HL-60 (cell line): ENCODE measurements around the gene FBXL7.

Experiments used
- DNase-seq, 2 experiments: peaks; one replicate each; pipeline ENCODE4 v3.0.0-alpha.2; 2010 to 2020; ENCODE audit warnings: low read depth in 1 of 2, low spot score in 1 of 2
- H3K27ac ChIP-seq: fragments of 250-450 bp; sonication (Bioruptor Pico); replicated peaks from 2 replicates; pipeline ENCODE4 v1.5.1; 2020; ENCODE audit warnings: mild to moderate bottlenecking, moderate library complexity
- H3K27me3 ChIP-seq: fragments of 250-450 bp; sonication (Bioruptor Pico); 2 replicates; pipeline ENCODE4 v1.5.1; 2021; ENCODE audit warnings: mild to moderate bottlenecking, moderate library complexity; ENCODE audit not compliant: insufficient read depth, poor library complexity, severe bottlenecking
- H3K4me3 ChIP-seq: replicated peaks from 2 replicates; pipeline ENCODE4 v1.5.1; 2011; ENCODE audit warnings: mild to moderate bottlenecking, control low read depth, low read length; ENCODE audit not compliant: insufficient read depth
- GABPA ChIP-seq: IDR thresholded peaks from 2 replicates; pipeline ENCODE4 v1.6.1; 2012; ENCODE audit warnings: low read depth
- POLR2AphosphoS5 ChIP-seq: IDR thresholded peaks from 2 replicates; pipeline ENCODE4 v1.6.1; 2012; ENCODE audit warnings: low read depth
- SPI1 ChIP-seq: IDR thresholded peaks from 2 replicates; pipeline ENCODE4 v1.6.1; 2012; ENCODE audit warnings: low read depth, mild to moderate bottlenecking, borderline replicate concordance
- TF ChIP-seq, protein P1 (sequence below): IDR thresholded peaks from 2 replicates; pipeline ENCODE4 v1.6.1; 2012; ENCODE audit warnings: low read depth; ENCODE audit not compliant: insufficient replicate concordance
- TF ChIP-seq, protein P2 (sequence below): IDR thresholded peaks from one replicate; pipeline ENCODE4 v1.5.1; 2011; ENCODE audit warnings: low read length, control low read depth, inconsistent platforms; ENCODE audit not compliant: insufficient read depth

FBXL7 gene

GRCh38 chr5:15791274-15791673 is 291.3 kb downstream of the FBXL7 start:
- DNase-seq: no peak
- TF ChIP-seq POLR2AphosphoS5: no peak
- TF ChIP-seq, protein P1, sequence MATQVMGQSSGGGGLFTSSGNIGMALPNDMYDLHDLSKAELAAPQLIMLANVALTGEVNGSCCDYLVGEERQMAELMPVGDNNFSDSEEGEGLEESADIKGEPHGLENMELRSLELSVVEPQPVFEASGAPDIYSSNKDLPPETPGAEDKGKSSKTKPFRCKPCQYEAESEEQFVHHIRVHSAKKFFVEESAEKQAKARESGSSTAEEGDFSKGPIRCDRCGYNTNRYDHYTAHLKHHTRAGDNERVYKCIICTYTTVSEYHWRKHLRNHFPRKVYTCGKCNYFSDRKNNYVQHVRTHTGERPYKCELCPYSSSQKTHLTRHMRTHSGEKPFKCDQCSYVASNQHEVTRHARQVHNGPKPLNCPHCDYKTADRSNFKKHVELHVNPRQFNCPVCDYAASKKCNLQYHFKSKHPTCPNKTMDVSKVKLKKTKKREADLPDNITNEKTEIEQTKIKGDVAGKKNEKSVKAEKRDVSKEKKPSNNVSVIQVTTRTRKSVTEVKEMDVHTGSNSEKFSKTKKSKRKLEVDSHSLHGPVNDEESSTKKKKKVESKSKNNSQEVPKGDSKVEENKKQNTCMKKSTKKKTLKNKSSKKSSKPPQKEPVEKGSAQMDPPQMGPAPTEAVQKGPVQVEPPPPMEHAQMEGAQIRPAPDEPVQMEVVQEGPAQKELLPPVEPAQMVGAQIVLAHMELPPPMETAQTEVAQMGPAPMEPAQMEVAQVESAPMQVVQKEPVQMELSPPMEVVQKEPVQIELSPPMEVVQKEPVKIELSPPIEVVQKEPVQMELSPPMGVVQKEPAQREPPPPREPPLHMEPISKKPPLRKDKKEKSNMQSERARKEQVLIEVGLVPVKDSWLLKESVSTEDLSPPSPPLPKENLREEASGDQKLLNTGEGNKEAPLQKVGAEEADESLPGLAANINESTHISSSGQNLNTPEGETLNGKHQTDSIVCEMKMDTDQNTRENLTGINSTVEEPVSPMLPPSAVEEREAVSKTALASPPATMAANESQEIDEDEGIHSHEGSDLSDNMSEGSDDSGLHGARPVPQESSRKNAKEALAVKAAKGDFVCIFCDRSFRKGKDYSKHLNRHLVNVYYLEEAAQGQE: no peak
- no peak for TF ChIP-seq GABPA
- no peak for TF ChIP-seq SPI1
- TF ChIP-seq, protein P2, sequence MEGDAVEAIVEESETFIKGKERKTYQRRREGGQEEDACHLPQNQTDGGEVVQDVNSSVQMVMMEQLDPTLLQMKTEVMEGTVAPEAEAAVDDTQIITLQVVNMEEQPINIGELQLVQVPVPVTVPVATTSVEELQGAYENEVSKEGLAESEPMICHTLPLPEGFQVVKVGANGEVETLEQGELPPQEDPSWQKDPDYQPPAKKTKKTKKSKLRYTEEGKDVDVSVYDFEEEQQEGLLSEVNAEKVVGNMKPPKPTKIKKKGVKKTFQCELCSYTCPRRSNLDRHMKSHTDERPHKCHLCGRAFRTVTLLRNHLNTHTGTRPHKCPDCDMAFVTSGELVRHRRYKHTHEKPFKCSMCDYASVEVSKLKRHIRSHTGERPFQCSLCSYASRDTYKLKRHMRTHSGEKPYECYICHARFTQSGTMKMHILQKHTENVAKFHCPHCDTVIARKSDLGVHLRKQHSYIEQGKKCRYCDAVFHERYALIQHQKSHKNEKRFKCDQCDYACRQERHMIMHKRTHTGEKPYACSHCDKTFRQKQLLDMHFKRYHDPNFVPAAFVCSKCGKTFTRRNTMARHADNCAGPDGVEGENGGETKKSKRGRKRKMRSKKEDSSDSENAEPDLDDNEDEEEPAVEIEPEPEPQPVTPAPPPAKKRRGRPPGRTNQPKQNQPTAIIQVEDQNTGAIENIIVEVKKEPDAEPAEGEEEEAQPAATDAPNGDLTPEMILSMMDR: no peak
- Histone ChIP-seq H3K27ac (no peak overlapping the region), H3K4me3 (no peak overlapping the region), H3K27me3 (peaks cover 2% of the 10 kb centered on the region)

DNA sequence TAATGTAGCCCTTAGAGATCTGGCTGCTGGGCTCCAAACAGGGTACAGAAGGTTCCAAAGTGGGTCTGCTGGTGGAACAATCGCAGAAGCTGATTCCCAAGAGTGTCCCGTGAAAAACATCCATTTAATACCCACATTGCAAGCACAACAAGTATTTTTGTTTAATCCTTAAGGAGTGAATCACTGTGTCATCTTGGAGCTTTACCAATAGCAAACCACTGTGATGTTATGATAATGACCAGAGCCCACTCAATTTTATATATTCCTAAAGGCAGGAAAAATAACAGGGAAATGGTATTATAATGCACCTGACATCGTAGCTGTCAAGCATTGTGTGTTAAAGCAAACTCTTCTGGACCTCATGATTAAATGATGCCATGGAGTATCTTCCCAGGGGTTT is 291.9 kb downstream of the FBXL7 start:
- peaks cover 2% of the 10 kb centered on the region for H3K27me3 ChIP-seq
- H3K4me3 ChIP-seq: no peak overlapping the region
- DNase-seq: no peak
- H3K27ac ChIP-seq: no peak overlapping the region
- TF ChIP-seq POLR2AphosphoS5: no peak
- TF ChIP-seq, protein P1: no peak
- TF ChIP-seq GABPA: no peak
- TF ChIP-seq, protein P2: no peak
- TF ChIP-seq SPI1: no peak

- no peak for DNase-seq
- Histone ChIP-seq H3K27ac (no peak overlapping the region), H3K4me3 (no peak overlapping the region), H3K27me3 (peaks cover 2% of the 10 kb centered on the region)
- TF ChIP-seq SPI1 (no peak), POLR2AphosphoS5 (no peak), GABPA (no peak)
- TF ChIP-seq, protein P1: no peak
- TF ChIP-seq, protein P2: no peak
Measured at GRCh38 chr5:15794052-15794985, 294.3 kb downstream of the FBXL7 start.
